ENCODE measurements around the gene GLT1D1.

Gene GLT1D1

GRCh38 chr12:128969480-128970055 is 116.3 kb downstream of the GLT1D1 start:
- peak; percentile 39 to 54 for DNase-seq

- no peak for DNase-seq
Measured at GRCh38 chr12:128970110-128970509, 116.8 kb downstream of the GLT1D1 start.

- DNase-seq = no peak
Measured at GRCh38 chr12:128970941-128971340, 117.7 kb downstream of the GLT1D1 start.

GRCh38 chr12:128971802-128972201 is 118.5 kb downstream of the GLT1D1 start:
- DNase-seq = no peak

- no peak for DNase-seq
Measured at GRCh38 chr12:128973883-128974681, 120.8 kb downstream of the GLT1D1 start.

GRCh38 chr12:128974881-128975280 is 121.6 kb downstream of the GLT1D1 start:
- no peak for DNase-seq

- DNase-seq = peak; percentile 0 to 3
Measured at GRCh38 chr12:128976120-128976738, 123.0 kb downstream of the GLT1D1 start.

GRCh38 chr12:128977441-128977840 is 124.2 kb downstream of the GLT1D1 start:
- DNase-seq = no peak

GRCh38 chr12:128978067-128978466 is 124.8 kb downstream of the GLT1D1 start:
- DNase-seq = no peak

GRCh38 chr12:128980623-128981022 is 127.3 kb downstream of the GLT1D1 start:
- DNase-seq = no peak

- DNase-seq = no peak
Measured at GRCh38 chr12:128981971-128982533, 128.8 kb downstream of the GLT1D1 start.

GRCh38 chr12:128982933-128983332 is 129.7 kb downstream of the GLT1D1 start:
- DNase-seq = no peak

GRCh38 chr12:128983371-128983770 is 130.1 kb downstream of the GLT1D1 start:
- DNase-seq = no peak

GRCh38 chr12:128986957-128987356 is 133.7 kb downstream of the GLT1D1 start:
- DNase-seq = no peak

- no peak for DNase-seq
Measured at GRCh38 chr12:128989287-128989686, 136.0 kb downstream of the GLT1D1 start.

GRCh38 chr12:128991716-128992115 is 138.4 kb downstream of the GLT1D1 start:
- no peak for DNase-seq

- DNase-seq = no peak
Measured at GRCh38 chr12:128992116-128992515, 138.8 kb downstream of the GLT1D1 start.

- no peak for DNase-seq
Measured at GRCh38 chr12:128992550-128992949, 139.3 kb downstream of the GLT1D1 start.

- DNase-seq = no peak
Measured at GRCh38 chr12:128994856-128995255, 141.6 kb downstream of the GLT1D1 start.

GRCh38 chr12:128995619-128996018 is 142.3 kb downstream of the GLT1D1 start:
- DNase-seq = no peak

GRCh38 chr12:129001826-129002225 is 148.5 kb downstream of the GLT1D1 start:
- DNase-seq = no peak

GRCh38 chr12:129002427-129002826 is 149.1 kb downstream of the GLT1D1 start:
- DNase-seq = no peak

- no peak for DNase-seq
Measured at GRCh38 chr12:129005416-129005815, 152.1 kb downstream of the GLT1D1 start.

GRCh38 chr12:129005829-129006228 is 152.6 kb downstream of the GLT1D1 start:
- no peak for DNase-seq
